GM18499 (cell line): Measurements from ENCODE around the gene CRIP1.

Experiments used
- ATAC-seq: cut with Tn5 transposase; IDR thresholded peaks from one replicate; pipeline ENCODE4 v1.9.1; 2021; ENCODE audit warnings: moderate number of reproducible peaks; ENCODE audit not compliant: insufficient read depth, unreplicated experiment

CRIP1 gene

DNA sequence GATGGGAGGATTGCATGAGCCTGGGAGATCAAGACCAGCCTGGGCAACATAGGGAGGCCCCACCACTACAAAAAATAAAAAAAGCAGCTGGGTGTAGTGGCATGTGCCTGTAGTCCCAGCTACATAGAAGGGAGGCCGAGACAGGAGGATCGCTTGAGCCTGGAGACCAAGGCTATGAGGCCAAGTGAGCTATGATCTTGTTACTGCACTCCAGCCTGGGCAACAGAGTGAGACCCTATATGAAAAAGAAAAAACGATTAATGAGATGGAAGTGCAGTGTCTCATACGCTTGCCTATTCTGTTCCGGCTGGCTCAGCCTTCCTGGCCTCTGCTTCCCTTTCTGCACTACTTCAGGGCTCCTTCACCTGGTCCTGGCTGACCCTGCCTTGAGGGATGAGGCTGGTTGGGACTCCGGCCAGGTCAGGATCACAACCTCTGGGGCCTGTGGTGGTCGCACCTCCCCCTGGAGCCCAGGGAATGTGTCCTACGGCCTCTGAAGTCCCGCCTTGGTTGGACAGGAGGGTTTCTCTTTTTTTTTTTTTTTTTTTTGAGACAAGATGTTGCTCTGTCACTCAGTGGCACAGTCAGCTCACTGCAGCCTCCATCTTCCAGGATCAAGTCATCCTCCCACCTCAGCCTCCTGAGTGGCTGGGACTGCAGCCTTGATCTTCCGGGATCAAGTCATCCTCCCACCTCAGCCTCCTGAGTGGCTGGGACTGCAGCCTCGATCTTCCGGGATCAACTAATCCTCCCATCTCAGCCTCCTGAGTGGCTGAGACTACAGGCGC lies 15.0 kb downstream of the CRIP1 start:
- ATAC-seq, result no peak

DNA sequence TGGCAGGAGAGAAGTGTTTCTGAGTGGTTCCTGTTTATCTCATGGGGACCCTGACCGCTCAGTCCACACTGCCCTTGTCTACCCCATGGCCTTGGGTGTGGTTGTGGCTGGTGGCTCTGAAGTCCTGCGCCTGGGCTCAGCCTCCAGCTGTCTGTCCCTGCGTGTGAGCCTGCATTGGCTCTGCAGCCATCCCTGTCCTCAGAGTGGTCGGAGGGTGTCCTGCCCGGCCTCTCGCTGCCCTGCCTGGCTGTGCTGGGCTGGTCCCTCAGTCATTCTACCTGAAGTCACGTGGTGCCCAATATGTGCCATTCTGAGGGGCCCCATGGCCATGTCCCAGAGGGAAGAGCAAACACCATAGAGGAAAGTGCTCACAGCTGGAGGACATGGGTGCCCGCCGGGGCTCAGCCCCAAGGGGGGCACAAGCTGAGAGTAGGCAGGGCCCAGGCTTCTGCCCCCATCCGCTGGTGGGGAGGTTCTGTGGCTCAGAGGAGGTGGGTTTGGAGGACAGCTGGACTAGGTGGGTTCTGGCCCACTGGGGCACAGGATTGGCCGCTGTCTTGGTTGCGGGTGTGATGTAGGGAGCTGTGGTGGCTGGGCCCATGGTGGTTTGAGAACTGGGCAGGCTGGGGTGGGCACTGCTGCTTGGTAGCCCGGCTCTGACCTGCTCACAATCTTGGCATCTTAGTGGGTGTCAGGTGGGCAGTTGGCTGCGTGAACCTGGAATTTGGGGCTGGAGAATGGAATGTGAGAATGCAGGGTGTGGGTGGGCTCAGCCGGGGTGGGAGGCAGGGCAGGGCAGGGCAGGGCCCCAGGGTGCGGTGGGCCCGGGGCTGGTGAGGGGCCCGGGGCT lies 16.0 kb downstream of the CRIP1 start:
- no peak for ATAC-seq

DNA sequence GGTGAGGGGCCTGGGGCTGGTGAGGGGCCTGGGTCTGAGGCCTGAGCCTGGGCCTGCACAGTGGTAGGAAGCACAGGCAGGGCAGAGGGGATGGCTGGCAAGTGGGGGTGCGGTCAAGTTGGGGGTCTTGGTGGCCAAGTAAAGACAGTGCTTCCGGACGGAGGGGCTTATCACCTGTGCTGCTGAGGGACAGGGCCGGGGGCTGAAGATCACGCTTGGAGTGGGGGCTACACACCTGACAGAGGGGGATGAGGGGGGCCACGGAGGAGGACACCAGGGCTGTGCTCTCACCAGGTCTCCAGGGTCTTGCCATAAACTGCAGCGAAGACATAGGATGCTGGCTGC lies 16.6 kb downstream of the CRIP1 start:
- ATAC-seq, result no peak

DNA sequence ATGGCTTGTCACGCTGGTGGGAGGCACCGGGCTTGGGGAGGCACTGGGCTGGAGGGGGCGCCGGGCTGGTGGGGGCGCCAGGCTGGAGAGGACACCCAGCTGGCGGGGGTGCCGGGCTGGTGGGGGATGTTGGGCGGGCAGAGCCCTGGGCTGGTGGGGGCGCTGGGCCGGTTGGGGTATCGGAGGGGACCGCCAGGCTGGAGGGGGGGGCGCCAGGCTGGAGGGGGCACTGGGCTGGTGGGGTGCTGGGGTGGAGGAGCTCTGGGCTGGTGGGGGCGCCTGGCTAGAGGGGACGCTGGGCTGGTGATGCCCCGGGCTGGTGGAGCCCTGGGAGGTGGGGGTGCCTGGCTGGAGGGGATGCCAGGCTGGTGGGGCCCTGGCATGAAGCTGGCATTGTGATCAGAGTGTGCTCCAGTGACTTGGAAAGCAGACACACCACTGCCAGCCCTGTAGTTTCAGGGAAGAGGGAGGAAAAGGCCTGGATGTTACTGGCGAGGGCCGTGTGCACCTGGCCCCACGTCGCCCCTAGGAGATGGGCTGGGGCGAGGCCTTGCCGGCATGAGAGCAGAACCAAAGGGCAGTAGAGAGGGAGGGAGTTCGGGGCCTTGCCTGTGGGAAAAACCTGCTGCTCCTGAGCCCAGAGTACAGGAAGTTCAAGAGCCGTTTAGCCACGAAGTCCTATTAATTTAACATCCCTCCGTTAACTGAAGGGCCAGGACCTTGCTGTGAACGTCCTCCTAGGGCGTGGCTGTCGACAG lies 17.4 kb downstream of the CRIP1 start:
- no peak for ATAC-seq

DNA sequence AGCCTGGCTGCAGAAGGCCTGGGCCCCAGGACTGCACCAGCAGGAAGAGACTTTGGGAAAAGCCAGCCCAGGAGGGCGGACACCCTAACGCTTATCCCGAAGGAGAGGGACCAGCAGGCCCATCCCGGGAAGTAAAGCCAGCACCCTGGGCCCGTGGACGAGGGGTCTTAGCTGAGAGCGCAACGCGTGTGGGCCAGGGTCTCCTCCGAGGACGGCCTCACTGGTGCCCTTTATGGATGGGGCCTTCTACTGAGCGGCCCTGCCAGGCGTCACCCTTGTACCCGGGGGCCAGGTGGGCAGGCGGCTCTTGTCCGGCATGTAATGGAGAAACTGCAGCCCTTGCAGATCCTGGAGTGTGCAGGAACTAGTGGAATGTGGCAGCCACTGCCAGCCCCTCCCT lies 18.4 kb downstream of the CRIP1 start:
- ATAC-seq, result no peak

DNA sequence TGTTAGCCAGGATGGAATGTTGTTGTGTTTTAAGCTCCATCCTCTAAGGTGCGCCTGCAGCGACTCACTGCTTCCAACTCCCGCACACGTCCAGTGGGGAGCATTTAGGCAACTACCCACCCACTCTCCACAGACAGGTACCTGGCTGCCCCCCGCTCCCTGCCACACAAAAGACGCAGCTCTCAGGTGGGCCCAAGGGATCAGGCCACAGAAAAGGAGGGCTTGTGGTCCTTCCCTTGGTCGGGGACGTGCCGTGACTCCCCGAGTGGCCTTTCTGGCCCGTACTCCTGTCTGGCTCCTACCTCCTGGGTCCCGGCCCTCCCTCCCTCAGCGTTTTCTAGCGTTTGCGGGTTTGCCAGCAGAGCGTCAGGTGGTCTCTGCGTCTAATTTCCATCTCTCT lies 20.6 kb downstream of the CRIP1 start:
- no peak for ATAC-seq

DNA sequence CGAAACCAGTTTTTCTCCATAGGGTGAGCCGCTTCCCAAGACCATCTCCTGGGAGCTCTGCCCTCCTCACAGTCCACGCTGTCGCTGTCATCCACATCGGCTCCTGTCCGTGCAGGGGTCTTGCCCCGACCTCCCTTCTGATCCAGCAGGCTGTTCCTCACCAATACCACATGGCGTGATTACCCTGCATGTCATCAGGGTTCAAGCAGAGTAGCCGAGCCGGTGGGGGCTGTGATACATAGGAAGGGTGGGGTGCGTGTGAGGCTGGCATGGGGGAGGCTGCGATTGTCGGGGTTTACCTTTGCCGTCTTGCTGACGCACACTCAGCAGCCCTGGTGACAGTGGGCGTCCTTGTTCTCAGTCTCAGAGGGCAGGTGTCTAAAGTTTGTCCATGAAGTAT lies 21.4 kb downstream of the CRIP1 start:
- ATAC-seq, result no peak

DNA sequence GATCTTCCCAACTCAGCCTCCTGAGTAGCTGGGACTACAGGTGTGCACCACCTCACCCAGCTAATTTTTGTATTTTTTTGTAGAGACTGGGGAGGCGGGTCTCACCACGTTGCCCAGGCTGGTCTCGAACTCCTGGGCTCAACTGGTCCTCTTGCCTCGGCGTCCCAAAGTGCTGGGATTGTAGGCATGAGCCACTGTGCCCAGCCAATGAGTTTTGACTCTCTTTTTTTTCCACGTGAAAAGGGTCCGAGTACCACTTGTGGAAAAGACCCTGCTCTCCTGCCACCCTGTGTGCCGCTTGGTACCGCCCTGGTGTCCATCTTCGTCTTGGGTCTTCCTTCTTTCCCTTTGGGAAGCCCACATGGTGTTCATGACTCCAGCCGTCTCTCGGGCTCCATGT lies 21.9 kb downstream of the CRIP1 start:
- no peak for ATAC-seq

DNA sequence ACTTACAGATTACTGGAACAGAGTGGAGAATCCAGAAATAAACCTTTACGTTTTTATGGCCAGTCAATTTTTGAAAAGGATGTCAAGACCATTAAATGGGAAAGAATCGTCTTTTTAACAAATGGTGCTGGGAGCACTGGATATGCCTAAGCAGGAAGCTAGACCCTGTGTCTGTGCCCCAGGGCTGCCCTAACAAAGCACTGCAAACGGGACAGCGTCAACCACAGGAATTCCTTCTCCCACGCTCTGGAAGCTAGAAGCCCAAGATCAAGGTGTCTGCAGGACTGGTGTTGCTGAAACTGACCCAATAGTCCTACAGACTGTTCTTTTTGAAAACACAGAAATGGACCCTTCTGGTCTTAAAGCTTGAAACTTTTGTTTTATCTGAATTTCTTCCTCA lies 30.4 kb downstream of the CRIP1 start:
- no peak for ATAC-seq

DNA sequence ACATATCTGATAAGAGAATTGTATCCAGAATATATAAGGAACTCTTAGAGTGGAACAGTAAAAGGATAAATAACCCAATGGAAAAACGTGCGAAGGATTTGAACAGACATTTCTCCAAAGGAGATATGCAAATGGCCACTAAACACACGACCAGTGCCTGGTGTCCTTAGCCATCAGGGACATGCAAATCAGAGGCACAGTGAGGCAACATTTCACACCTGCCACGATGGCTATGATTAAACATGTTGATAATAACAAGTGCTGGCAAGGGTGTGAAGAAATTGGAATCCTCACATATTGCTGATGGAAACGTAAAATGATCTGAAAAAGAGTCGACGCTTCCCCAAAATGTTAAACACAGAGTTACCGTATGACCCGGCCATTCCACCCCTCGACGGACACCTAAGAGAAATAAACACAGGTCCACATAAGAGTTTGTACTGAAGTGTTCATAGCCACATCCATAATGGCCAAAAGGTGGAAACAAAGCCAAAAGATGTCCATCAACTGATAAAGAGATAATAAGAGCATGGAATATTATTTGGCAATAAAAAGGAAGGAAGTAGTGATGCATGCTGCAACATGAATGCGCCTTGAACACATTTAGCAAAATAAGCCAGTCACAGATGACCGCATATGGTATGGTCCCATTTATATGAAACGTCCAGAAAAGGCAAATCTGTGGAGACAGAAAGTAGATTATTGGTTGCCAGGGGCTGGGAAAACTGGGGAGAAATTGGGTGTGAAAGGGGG lies 33.4 kb downstream of the CRIP1 start:
- ATAC-seq, result no peak

DNA sequence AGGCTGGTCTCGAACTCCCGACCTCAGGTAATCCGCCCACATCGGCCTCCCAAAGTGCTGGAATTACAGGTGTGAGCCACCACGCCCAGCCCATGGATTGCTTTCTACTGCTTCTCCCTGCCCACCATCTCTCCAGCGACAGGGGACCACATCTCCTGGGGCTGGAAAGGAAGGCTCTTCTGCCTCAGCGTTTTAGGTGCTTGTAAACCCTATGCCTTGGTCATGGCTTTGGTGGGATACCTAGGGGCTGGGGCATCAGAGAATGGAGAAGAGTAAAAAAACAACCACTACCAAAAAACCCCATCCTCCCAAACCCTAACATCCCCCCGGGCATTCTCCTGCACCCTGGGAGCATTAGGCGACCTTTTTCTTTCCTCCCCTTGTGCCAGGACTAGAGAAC lies 38.6 kb downstream of the CRIP1 start:
- no peak for ATAC-seq

DNA sequence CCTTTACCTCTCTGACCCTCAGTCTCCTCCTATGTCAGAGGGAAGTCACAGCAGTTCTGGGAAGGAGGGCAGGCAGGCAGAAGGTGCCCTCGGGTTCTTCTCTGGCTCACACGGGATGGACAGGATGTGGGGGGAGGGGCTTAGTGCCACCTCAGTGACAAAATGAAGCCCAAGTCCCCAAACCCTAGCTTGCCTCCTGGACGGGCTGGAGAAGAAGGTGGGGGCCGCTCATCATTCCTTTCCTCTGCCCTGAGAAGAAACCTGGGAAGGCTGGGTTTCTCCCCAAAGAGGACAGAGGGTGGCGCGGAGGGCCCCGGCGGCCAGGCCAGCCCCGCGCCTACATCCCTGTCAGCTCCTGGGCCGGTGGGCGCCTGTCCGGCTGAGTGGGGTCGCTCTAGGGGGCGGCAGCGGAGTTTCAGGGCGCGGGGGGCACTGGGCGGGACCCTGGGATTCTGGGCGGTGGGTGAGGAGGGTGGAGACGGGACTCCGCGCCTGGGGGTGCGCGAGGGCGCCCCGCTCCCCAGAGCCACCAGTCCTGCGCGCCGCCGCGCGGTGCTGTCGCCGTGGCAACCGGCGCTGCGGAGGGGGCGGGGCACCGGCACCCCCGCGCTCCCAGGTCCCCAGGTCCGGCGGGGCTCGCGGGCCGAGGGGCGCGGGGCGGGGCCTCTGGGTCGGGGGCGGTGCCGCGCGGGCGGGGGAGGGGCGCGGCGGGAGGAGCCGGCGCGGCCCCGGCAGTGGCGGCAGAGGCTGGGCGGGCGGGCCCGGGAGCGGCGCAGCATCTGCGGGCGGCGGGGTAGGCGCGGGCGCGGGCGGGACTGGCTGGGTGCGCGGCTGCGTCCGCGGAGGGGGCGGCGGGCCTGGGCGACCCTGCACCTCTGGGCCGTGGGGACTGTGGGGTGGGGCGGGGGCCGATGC lies 39.4 kb downstream of the CRIP1 start, which contains the start of gene TMEM121:
Gene TMEM121 (plus strand): TSS at position 723 of the 915 bp plus-strand sequence. CDS start 2,252 bp downstream, outside the sequence.
- ATAC-seq, result no peak

DNA sequence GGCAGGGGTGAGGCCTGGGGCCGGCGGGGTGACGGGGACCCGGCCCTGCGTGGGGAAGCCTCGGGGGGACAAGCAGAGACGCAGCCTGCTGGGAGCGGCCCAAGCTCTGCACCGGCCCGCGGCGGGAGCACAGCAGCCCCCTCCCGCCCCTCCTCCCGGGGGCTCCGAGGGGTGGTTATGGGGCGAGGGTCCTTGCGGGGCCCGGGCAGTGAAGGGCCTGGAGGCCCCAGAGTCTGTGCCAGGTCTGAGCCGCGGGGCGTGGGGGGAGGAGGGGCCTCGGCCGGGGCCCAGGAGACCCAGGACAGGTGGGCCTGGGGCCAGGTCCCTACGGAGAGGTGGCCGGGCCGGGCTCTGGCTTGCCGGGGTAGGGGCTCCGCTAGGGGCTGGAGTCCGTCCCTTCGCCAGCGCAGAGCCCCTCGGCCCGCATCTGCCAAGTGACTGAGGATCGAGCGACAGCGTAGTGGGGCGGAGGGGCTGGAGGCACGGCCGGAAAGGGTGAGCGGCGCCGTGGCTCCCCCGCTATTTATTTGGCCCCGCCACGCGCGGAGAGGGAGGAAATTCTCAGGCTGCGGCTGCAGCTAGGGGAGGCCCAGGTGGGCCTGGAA lies 40.2 kb downstream of the CRIP1 start:
- no peak for ATAC-seq

DNA sequence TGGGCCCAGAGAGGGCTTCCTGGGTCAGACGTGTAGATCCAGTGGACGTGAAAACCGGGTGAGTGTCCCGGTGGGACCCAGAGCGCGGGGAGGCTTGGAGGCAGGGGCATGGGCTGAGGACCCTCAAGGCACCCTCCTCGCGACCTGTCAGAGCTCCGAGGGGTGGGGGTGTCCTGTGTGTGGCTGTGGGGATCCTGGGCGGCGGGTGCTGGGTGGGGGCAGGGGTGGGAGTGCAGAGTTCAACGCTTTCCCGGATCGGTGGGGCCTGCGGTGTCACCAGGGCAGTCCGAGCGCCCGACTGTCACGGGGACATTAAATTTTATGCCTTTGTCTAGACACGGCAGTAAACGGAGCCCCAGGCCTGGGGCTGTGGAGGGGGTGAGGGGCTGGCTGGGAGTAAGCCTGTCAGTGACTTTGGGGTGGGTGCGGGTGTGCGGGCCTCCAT lies 40.7 kb downstream of the CRIP1 start:
- ATAC-seq, result no peak

DNA sequence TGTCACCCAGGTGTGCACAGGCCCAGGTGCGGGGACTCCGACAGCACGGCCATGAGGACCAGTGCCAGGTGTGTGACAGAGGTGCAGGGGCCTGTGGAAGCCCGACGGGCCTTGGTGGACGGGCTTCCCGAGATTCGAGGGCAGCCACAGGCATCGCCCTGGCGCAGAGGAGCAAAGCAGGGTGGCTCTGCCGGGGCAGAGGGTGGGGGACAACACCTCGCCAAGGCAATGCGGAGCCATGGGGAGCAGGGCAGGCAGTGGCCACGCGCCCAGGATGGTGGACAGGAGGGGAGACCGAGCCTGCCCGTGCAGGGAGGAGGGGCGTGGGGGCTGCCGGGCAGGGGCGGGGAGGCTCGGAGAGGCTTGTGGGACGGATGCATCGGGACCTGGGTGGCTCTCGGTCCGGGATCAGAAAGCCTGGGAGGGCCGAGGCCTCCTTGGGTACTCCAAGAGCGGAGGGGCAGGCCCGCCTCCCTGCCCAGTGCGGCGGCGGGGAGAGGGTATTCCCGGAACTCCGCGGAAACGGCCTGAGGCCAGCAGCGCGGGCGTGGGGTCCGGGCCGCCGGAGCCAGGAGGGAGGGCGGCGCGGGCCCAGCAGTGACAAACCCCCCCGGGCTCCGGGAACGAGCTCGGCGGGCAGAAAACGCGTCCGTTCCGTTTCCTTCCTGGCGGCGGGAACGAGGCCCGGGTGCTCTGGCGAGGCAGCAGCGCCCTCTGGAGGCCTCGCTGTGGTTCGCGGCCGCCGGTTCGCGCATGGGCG lies 41.3 kb downstream of the CRIP1 start:
- no peak for ATAC-seq

DNA sequence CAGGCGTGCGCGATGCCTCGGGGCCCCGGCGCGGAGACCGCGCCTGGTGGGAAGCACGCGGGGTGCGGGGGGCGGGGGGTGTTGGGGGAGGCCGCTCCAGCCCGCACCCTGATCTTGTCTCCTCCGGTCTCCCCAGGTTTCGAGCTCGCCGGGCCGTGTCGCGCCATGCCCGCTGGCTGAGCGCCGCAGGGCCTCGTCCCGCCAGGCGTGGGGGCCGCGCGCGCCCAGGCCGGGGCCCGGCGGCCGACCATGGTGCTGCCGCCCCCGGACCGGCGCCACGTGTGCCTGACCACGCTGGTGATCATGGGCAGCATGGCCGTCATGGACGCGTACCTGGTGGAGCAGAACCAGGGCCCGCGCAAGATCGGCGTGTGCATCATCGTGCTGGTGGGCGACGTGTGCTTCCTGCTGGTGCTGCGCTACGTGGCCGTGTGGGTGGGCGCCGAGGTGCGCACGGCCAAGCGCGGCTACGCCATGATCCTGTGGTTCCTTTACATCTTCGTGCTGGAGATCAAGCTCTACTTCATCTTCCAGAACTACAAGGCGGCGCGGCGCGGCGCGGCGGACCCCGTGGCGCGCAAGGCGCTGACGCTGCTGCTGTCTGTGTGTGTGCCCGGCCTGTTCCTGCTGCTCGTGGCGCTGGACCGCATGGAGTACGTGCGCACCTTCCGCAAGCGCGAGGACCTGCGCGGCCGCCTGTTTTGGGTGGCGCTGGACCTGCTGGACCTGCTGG lies 42.1 kb downstream of the CRIP1 start:
- ATAC-seq, result no peak

DNA sequence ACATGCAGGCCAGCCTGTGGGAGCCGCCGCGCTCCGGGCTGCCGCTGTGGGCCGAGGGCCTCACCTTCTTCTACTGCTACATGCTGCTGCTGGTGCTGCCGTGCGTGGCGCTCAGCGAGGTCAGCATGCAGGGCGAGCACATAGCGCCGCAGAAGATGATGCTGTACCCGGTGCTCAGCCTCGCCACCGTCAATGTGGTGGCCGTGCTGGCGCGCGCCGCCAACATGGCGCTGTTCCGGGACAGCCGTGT lies 42.6 kb downstream of the CRIP1 start:
- no peak for ATAC-seq
